Activated CD8-positive, alpha-beta memory T cell treated with anti-CD3 and anti-CD28 coated beads, Interleukin-2, amount 50 U/mL, for 1 hour (primary cell): ENCODE results near the gene CAMK2B.
A peak's percentile ranks its signal among the peaks of the same experiment; 100 is the strongest.
"Not testable (repeated sequence)": the region's sequence is repeated elsewhere in the genome, so short reads cannot be mapped to it uniquely, and the experiment has no call there.

ENCODE experiments used
- DNase-seq: peaks from one replicate; pipeline ENCODE4 v3.0.0-alpha.2; 2020; ENCODE audit errors: extremely low read depth

Gene CAMK2B

GRCh38 chr7:44217852-44218402, 107.5 kb downstream of the CAMK2B start:
- no peak for DNase-seq

- no peak for DNase-seq
These were observed 108.1 kb downstream of the CAMK2B start for GRCh38 chr7:44217223-44217714.

GRCh38 chr7:44216521-44217222, 108.7 kb downstream of the CAMK2B start:
- DNase-seq = no peak

- DNase-seq = no peak
These were observed 109.4 kb downstream of the CAMK2B start for GRCh38 chr7:44216019-44216418.

- no peak for DNase-seq
These were observed 109.9 kb downstream of the CAMK2B start for GRCh38 chr7:44215531-44215930.

- DNase-seq = no peak
These were observed 111.5 kb downstream of the CAMK2B start for GRCh38 chr7:44213877-44214388.

- no peak for DNase-seq
These were observed 112.1 kb downstream of the CAMK2B start for GRCh38 chr7:44213206-44213876.

- DNase-seq = no peak
These were observed 112.7 kb downstream of the CAMK2B start for GRCh38 chr7:44212581-44213184.

GRCh38 chr7:44212018-44212417, 113.4 kb downstream of the CAMK2B start:
- no peak for DNase-seq

- DNase-seq = no peak
These were observed 114.2 kb downstream of the CAMK2B start for GRCh38 chr7:44211126-44211675.

GRCh38 chr7:44210107-44210506, 115.3 kb downstream of the CAMK2B start:
- no peak for DNase-seq

GRCh38 chr7:44208085-44208484, 117.3 kb downstream of the CAMK2B start:
- DNase-seq = no peak

GRCh38 chr7:44206008-44206407, 119.4 kb downstream of the CAMK2B start:
- DNase-seq = no peak

GRCh38 chr7:44201813-44202212, 123.6 kb downstream of the CAMK2B start:
- DNase-seq = no peak

GRCh38 chr7:44200699-44201461, 124.5 kb downstream of the CAMK2B start, which contains the start of gene YKT6:
YKT6 (plus strand) TSS chr7:44200978; CDS start chr7:44201136, 158 bp downstream.
- peak; percentile 87 for DNase-seq

GRCh38 chr7:44200163-44200562, 125.2 kb downstream of the CAMK2B start:
- not testable (repeated sequence) for DNase-seq

- no peak for DNase-seq
These were observed 127.9 kb downstream of the CAMK2B start for GRCh38 chr7:44197474-44197873.

- no peak for DNase-seq
These were observed 128.9 kb downstream of the CAMK2B start for GRCh38 chr7:44196450-44196872.

GRCh38 chr7:44195889-44196288, 129.5 kb downstream of the CAMK2B start:
- DNase-seq = no peak

- no peak for DNase-seq
These were observed 130.7 kb downstream of the CAMK2B start for GRCh38 chr7:44194562-44195145.

GRCh38 chr7:44194069-44194468, 131.3 kb downstream of the CAMK2B start:
- DNase-seq = no peak
